Fibroblast of lung (primary cell): Measurements from ENCODE around the gene TUBG2. TPM values are rescaled to one million over a fixed set of nuclear protein-coding genes. Genes with fewer than 3 reads are reported as not detected.

ENCODE experiments used
- DNase-seq, 2 donors: peaks; one replicate each; pipeline versions ENCODE4 v3.0.0 to v3.0.0-alpha.2; 2010; ENCODE audit warnings: low read depth in 2 of 2
- H2AFZ ChIP-seq: 2 replicates; pipeline ENCODE4 v1.5.1; 2012; ENCODE audit warnings: low read length, control low read depth, inconsistent platforms
- H3K27ac ChIP-seq: 2 replicates; pipeline ENCODE4 v1.5.1; 2011; ENCODE audit warnings: low read length, control low read depth; ENCODE audit not compliant: insufficient read depth
- H3K27me3 ChIP-seq: 2 replicates; pipeline ENCODE4 v1.5.1; 2011; ENCODE audit warnings: mild to moderate bottlenecking, low read length; ENCODE audit not compliant: control insufficient read depth, insufficient read depth
- H3K36me3 ChIP-seq: 2 replicates; pipeline ENCODE4 v1.5.1; 2011; ENCODE audit warnings: low read length; ENCODE audit not compliant: control insufficient read depth, insufficient read depth
- H3K4me1 ChIP-seq: 2 replicates; pipeline ENCODE4 v1.5.1; 2011; ENCODE audit warnings: low read length; ENCODE audit not compliant: control insufficient read depth, insufficient read depth; ENCODE audit errors: extremely low read depth
- H3K4me2 ChIP-seq: 2 replicates; pipeline ENCODE4 v1.5.1; 2011; ENCODE audit warnings: low read length, control low read depth; ENCODE audit not compliant: insufficient read depth; ENCODE audit errors: extremely low read depth
- H3K4me3 ChIP-seq, 4 experiments: fragments of 200-600 bp in 1 of 4; sonication (generic) in 1 of 4; replicated peaks in 1 of 4; 2 replicates each; pipeline ENCODE4 v1.5.1; 2011 to 2016; ENCODE audit warnings: low read length in 4 of 4, low read depth in 3 of 4, mild to moderate bottlenecking in 3 of 4, control low read depth in 2 of 4, inconsistent platforms in 1 of 4, mixed read lengths in 1 of 4; ENCODE audit not compliant: insufficient read depth in 1 of 4; ENCODE audit errors: control extremely low read depth in 1 of 4
- H3K79me2 ChIP-seq: 2 replicates; pipeline ENCODE4 v1.5.1; 2012; ENCODE audit warnings: mild to moderate bottlenecking, low read length, inconsistent platforms; ENCODE audit not compliant: control insufficient read depth, insufficient read depth
- H3K9ac ChIP-seq: 2 replicates; pipeline ENCODE4 v1.5.1; 2011; ENCODE audit warnings: mild to moderate bottlenecking, low read length, control low read depth; ENCODE audit not compliant: insufficient read depth
- H3K9me3 ChIP-seq: 2 replicates; pipeline ENCODE4 v1.5.1; 2012; ENCODE audit warnings: low read depth, low read length; ENCODE audit not compliant: control insufficient read depth, insufficient read depth
- H4K20me1 ChIP-seq: 2 replicates; pipeline ENCODE4 v1.5.1; 2011; ENCODE audit warnings: low read length; ENCODE audit not compliant: control insufficient read depth, insufficient read depth; ENCODE audit errors: extremely low read depth
- EZH2 ChIP-seq: IDR thresholded peaks from 2 replicates; pipeline ENCODE4 v1.5.1; 2012; ENCODE audit warnings: low read length, control low read depth, mild to moderate bottlenecking; ENCODE audit errors: missing control alignments
- polyA plus RNA-seq, 2 donors: library from polyadenylated mRNA; depleted of rRNA in 1 of 2; stranded (reverse) in 1 of 2; unstranded in 1 of 2; fragments of >200 nt; gene quantifications; 2 replicates each; pipeline ENCODE4 v1.2.1, GENCODE V29; 2011 to 2012; ENCODE audit warnings: missing spikeins in 1 of 2
- total RNA-seq: library from RNA; depleted of rRNA; stranded (reverse); fragments of >200 nt; gene quantifications from 2 replicates; pipeline ENCODE4 v1.2.1, GENCODE V29; 2014
- TF ChIP-seq, protein P1 (sequence below), 2 donors: IDR thresholded peaks in 1 of 2; conservative IDR thresholded peaks in 1 of 2; 1 replicate in 1 of 2; 2 replicates in 1 of 2; pipeline ENCODE4 v1.5.1; 2011 to 2012; ENCODE audit warnings: low read length in 2 of 2, control low read depth in 1 of 2, inconsistent platforms in 1 of 2, low read depth in 1 of 2, mild to moderate bottlenecking in 1 of 2

Gene TUBG2
- total and polyA plus RNA-seq, 2 donors (not counting 1 experiment from before 2014, with no cell fraction given): 11.6 to 13.5 TPM

DNA sequence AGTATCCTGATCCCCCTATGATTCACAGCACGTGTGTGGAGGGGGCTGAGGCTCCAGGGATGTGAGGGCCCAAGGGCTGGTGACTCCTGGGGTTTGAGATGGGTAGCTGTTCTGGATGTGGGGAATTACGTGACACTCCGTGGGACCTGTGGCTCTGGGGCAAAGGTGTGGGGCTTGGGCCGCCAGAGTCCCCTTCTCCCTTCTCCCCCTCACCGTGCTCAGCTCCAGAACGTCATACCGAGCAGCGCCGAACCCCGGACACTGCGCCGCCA is 10.6 kb downstream of the TUBG2 start:
- Histone ChIP-seq H3K4me3 (no peak overlapping the region), H4K20me1 (no peaks in the 10 kb centered on the region), H3K9me3 (no peaks in the 10 kb centered on the region), H3K4me1 (peaks cover 24% of the 10 kb centered on the region), H3K9ac (no peak overlapping the region), H3K27me3 (no peaks in the 10 kb centered on the region), H2AFZ (no peak overlapping the region), H3K4me2 (no peak overlapping the region), H3K27ac (no peak overlapping the region), H3K79me2 (peaks cover 4% of the 10 kb centered on the region), H3K36me3 (peaks cover 41% of the 10 kb centered on the region)
- DNase-seq: no peak
- no peak for TF ChIP-seq EZH2
- TF ChIP-seq, protein P1, sequence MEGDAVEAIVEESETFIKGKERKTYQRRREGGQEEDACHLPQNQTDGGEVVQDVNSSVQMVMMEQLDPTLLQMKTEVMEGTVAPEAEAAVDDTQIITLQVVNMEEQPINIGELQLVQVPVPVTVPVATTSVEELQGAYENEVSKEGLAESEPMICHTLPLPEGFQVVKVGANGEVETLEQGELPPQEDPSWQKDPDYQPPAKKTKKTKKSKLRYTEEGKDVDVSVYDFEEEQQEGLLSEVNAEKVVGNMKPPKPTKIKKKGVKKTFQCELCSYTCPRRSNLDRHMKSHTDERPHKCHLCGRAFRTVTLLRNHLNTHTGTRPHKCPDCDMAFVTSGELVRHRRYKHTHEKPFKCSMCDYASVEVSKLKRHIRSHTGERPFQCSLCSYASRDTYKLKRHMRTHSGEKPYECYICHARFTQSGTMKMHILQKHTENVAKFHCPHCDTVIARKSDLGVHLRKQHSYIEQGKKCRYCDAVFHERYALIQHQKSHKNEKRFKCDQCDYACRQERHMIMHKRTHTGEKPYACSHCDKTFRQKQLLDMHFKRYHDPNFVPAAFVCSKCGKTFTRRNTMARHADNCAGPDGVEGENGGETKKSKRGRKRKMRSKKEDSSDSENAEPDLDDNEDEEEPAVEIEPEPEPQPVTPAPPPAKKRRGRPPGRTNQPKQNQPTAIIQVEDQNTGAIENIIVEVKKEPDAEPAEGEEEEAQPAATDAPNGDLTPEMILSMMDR (conservative IDR thresholded peaks at IDR 0.05 in 1 of 2, IDR thresholded peaks at IDR 0.05 in 1 of 2; ENCODE audit: low read depth in 1 of 2, low read length in 2 of 2): no peak

DNA sequence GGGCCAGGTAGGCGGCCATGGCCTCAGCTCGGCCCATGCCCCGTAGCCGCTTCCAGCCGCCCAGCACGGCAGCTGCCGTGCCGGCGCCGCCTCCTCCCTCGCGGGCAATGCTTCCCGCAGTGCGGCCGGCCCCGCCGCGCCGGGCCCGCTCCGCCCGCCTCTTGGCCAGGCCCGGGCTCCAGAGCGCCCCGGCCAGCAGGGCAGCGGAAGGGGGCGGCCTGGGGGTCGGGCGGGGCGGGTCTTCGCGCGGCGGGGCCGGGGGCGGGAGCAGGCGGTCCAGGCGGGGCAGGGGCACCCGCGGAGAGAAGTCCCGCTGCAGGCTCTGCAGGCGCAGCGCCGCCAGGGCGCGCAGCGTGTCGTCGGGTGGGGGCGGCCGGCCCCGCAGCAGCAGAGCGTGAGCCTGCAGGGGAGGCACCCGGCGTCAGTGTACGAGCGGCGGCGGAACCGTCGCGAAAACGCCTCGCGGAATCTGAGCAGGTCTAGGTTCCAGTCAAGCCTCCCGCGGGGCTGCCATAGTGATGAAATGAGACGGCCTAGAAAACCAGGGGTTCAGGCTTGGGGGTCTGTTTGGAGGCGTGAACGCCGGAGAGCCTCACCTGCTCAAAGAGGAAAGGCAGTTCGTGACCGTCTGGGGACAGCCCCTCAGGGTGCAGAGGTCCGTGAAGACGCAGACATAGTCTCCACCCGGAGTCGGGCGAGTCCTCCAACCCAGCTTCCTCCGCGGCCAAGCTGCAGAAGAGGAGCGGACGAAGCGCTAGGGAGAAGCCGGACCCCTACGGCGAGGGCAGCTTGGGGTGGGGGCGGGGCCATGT is 11.1 kb downstream of the TUBG2 start:
- Histone ChIP-seq H3K36me3 (peaks cover 41% of the 10 kb centered on the region), H3K27ac (no peak overlapping the region), H2AFZ (no peak overlapping the region), H3K4me3 (no peak overlapping the region), H3K9ac (no peak overlapping the region), H3K9me3 (no peaks in the 10 kb centered on the region), H3K27me3 (no peaks in the 10 kb centered on the region), H4K20me1 (no peaks in the 10 kb centered on the region), H3K4me1 (peaks cover 24% of the 10 kb centered on the region), H3K79me2 (peaks cover 9% of the 10 kb centered on the region), H3K4me2 (no peak overlapping the region)
- no peak for DNase-seq
- TF ChIP-seq, protein P1 (conservative IDR thresholded peaks at IDR 0.05 in 1 of 2, IDR thresholded peaks at IDR 0.05 in 1 of 2; ENCODE audit: low read depth in 1 of 2, low read length in 2 of 2): no peak
- no peak for TF ChIP-seq EZH2

DNA sequence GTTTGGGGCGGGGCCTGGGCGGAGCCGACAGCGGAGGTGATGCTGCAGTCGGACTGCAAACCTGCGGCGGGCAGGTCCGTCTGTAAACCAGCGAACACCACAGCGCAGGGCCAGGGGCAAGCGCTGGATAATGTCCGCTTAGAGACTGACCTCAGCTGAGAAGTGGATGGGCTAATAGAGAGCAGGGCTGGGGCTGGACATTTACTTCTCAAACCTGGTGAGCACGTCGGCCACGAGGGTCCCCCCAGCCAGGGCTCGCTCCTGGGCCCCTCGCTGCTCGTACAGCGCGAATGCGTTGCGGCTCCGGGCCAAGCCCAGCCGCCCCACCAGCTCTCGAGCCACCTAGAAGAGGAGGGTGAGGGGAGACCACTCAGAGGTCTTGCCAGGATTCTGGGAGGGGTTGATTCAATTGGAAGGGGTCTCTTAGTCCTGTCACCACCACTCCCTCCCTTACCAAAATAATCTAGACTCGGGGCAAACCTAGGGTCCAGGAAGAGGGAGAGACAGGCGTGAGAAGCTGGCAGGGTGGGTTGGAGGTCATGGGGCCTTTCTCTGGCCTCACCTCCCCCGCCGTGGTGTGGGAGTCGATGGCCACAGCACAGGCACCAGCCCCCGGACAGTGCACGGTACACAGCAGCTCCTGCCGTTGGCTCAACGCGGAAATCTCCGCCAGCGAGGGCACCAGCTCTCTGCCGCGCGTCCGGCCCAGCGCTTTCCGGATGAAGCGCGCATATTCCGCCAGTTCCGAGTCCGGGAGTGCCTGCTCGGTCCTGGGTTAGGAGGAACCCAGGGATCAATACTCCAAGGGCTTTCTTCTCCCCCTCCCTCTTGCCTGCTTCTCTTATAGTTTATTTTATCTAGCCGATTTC is 11.9 kb downstream of the TUBG2 start:
- Histone ChIP-seq H3K27me3 (no peaks in the 10 kb centered on the region), H3K9ac (no peak overlapping the region), H3K4me3 (no peak overlapping the region), H3K4me2 (no peak overlapping the region), H2AFZ (no peak overlapping the region), H3K79me2 (peaks cover 18% of the 10 kb centered on the region), H3K4me1 (peaks cover 24% of the 10 kb centered on the region), H3K9me3 (no peaks in the 10 kb centered on the region), H4K20me1 (no peaks in the 10 kb centered on the region), H3K27ac (no peak overlapping the region), H3K36me3 (peaks cover 36% of the 10 kb centered on the region)
- no peak for DNase-seq
- TF ChIP-seq, protein P1 (conservative IDR thresholded peaks at IDR 0.05 in 1 of 2, IDR thresholded peaks at IDR 0.05 in 1 of 2; ENCODE audit: low read depth in 1 of 2, low read length in 2 of 2): no peak
- TF ChIP-seq EZH2: no peak
